Activated naive CD8-positive, alpha-beta T cell treated with anti-CD3 and anti-CD28 coated beads, Interleukin-2, amount 10 ng/mL, durations not matched to agents 7 days and 5 days (primary cell): ENCODE measurements around the gene WDR45B. TPM values are rescaled to one million over a fixed set of nuclear protein-coding genes. Genes with fewer than 3 reads are reported as not detected.

ENCODE experiments used
- ATAC-seq: fragments of 150-1000 bp; cut with Tn5 transposase; one replicate; pipeline ENCODE4 v1.10.0; 2021; ENCODE audit warnings: low read depth, moderate library complexity
- POLR2A ChIA-PET: fragments of 350-600 bp; sonication (Branson Sonifier 250); formaldehyde crosslinking; loops from one replicate; lab custom pipeline; 2021; ENCODE audit warnings: antibody characterized with exemption; lab: Charles Lee
- DNase-seq: peaks from one replicate; pipeline ENCODE4 v3.0.0; 2021
- H3K27ac Mint-ChIP-seq: one replicate; pipeline ENCODE4 v1.8.0; 2022; ENCODE audit warnings: mild to moderate bottlenecking, mixed read lengths
- H3K27me3 Mint-ChIP-seq: one replicate; pipeline ENCODE4 v1.8.0; 2022; ENCODE audit warnings: mild to moderate bottlenecking, moderate library complexity, mixed read lengths
- H3K36me3 Mint-ChIP-seq: one replicate; pipeline ENCODE4 v1.8.0; 2021; ENCODE audit warnings: mild to moderate bottlenecking, mixed read lengths
- H3K4me1 Mint-ChIP-seq: one replicate; pipeline ENCODE4 v1.8.0; 2021; ENCODE audit warnings: mixed read lengths
- H3K4me3 Mint-ChIP-seq: one replicate; pipeline ENCODE4 v1.8.0; 2022; ENCODE audit warnings: mild to moderate bottlenecking, moderate library complexity, mixed read lengths
- H3K9me3 Mint-ChIP-seq: one replicate; pipeline ENCODE4 v1.8.0; 2021; ENCODE audit warnings: mixed read lengths
- total RNA-seq, 2 experiments: library from RNA; stranded (reverse); gene quantifications; one replicate each; pipeline ENCODE4 v1.2.3, GENCODE V29; 2021

The WDR45B gene
- 10 to 100 TPM; 56.9 to 61.5 TPM for total RNA-seq

GRCh38 chr17:82648165-82648668 is at the start of gene WDR45B:
Gene WDR45B, minus strand, starts transcription at chr17:82648444. Its CDS starts 104 bp downstream, at chr17:82648340.
- Mint-ChIP-seq H3K9me3 (no peaks in the 10 kb centered on the region), H3K27me3 (no peaks in the 10 kb centered on the region), H3K36me3 (peaks cover 10% of the 10 kb centered on the region), H3K4me3 (peak within 1 kb of the TSS; percentile 83), H3K4me1 (peaks cover 18% of the 10 kb centered on the region), H3K27ac (peak within 1 kb of the TSS; percentile 78)
- peak; percentile 88 for ATAC-seq
- POLR2A ChIA-PET = no interaction called here
- peak; percentile 88 for DNase-seq

- H3K36me3 Mint-ChIP-seq = peaks cover 7% of the 10 kb centered on the region
- peaks cover 8% of the 10 kb centered on the region for H3K9me3 Mint-ChIP-seq
- ATAC-seq (no peak), DNase-seq (no peak)
- no peak overlapping the region for H3K27ac Mint-ChIP-seq
- H3K4me3 Mint-ChIP-seq = no peak overlapping the region
- H3K4me1 Mint-ChIP-seq = peaks cover 2% of the 10 kb centered on the region
- H3K27me3 Mint-ChIP-seq = peaks cover 3% of the 10 kb centered on the region
- POLR2A ChIA-PET = interaction anchor here (1.9 kb wide), 1 partner anchor 19 kb away, joined by 5 read pairs; the partner anchor contains the start of gene FN3KRP
Observed at GRCh38 chr17:82697808-82698064, 49.5 kb upstream of the WDR45B start.

- Mint-ChIP-seq H3K27ac (no peak overlapping the region), H3K27me3 (peaks cover 4% of the 10 kb centered on the region), H3K9me3 (peaks cover 8% of the 10 kb centered on the region), H3K4me3 (peak overlapping the region; percentile 20), H3K36me3 (peaks cover 7% of the 10 kb centered on the region), H3K4me1 (peaks cover 2% of the 10 kb centered on the region)
- DNase-seq (no peak), ATAC-seq (no peak)
- POLR2A ChIA-PET = interaction anchor here (1.9 kb wide), 1 partner anchor 19 kb away, joined by 5 read pairs; the partner anchor contains the start of gene FN3KRP
Observed at GRCh38 chr17:82696916-82697807, 48.9 kb upstream of the WDR45B start.

GRCh38 chr17:82696259-82696658 is 48.0 kb upstream of the WDR45B start:
- Mint-ChIP-seq H3K4me3 (no peak overlapping the region), H3K36me3 (peaks cover 7% of the 10 kb centered on the region), H3K9me3 (peaks cover 8% of the 10 kb centered on the region), H3K4me1 (peaks cover 2% of the 10 kb centered on the region), H3K27me3 (peaks cover 5% of the 10 kb centered on the region), H3K27ac (no peak overlapping the region)
- POLR2A ChIA-PET = interaction anchor here (1.9 kb wide), 1 partner anchor 20 kb away, joined by 5 read pairs; the partner anchor contains the start of gene FN3KRP
- no peak for ATAC-seq
- DNase-seq = no peak

GRCh38 chr17:82694647-82695046 is 46.4 kb upstream of the WDR45B start:
- H3K4me1 Mint-ChIP-seq = peaks cover 2% of the 10 kb centered on the region
- H3K4me3 Mint-ChIP-seq = no peak overlapping the region
- H3K27ac Mint-ChIP-seq = no peak overlapping the region

GRCh38 chr17:82693168-82693867 is 45.1 kb upstream of the WDR45B start:
- no peaks in the 10 kb centered on the region for H3K4me1 Mint-ChIP-seq
- peaks cover 5% of the 10 kb centered on the region for H3K27me3 Mint-ChIP-seq
- DNase-seq = no peak
- no peak for ATAC-seq
- H3K9me3 Mint-ChIP-seq = peaks cover 8% of the 10 kb centered on the region
- H3K27ac Mint-ChIP-seq = no peak overlapping the region
- no peak overlapping the region for H3K4me3 Mint-ChIP-seq
- POLR2A ChIA-PET = no interaction called here
- peaks cover 7% of the 10 kb centered on the region for H3K36me3 Mint-ChIP-seq

More at GRCh38 chr17:82694647-82695046, 46.4 kb upstream of the WDR45B start:
- no peak for DNase-seq
- Mint-ChIP-seq H3K36me3 (peaks cover 7% of the 10 kb centered on the region), H3K27me3 (peaks cover 5% of the 10 kb centered on the region), H3K9me3 (peaks cover 8% of the 10 kb centered on the region)
- POLR2A ChIA-PET = no interaction called here
- no peak for ATAC-seq

- Mint-ChIP-seq H3K27ac (no peak overlapping the region), H3K36me3 (peaks cover 7% of the 10 kb centered on the region), H3K9me3 (peaks cover 8% of the 10 kb centered on the region), H3K4me3 (no peak overlapping the region), H3K4me1 (no peaks in the 10 kb centered on the region), H3K27me3 (peaks cover 3% of the 10 kb centered on the region)
- ATAC-seq (no peak), DNase-seq (no peak)
- POLR2A ChIA-PET = no interaction called here
Observed at GRCh38 chr17:82692268-82692667, 44.0 kb upstream of the WDR45B start.

- DNase-seq = no peak
- no peak overlapping the region for H3K4me3 Mint-ChIP-seq
- no peak overlapping the region for H3K27ac Mint-ChIP-seq
- peaks cover 7% of the 10 kb centered on the region for H3K36me3 Mint-ChIP-seq
- no peaks in the 10 kb centered on the region for H3K4me1 Mint-ChIP-seq
- no peak for ATAC-seq
- H3K27me3 Mint-ChIP-seq = peaks cover 2% of the 10 kb centered on the region
- H3K9me3 Mint-ChIP-seq = peaks cover 8% of the 10 kb centered on the region
- POLR2A ChIA-PET = no interaction called here
Observed at GRCh38 chr17:82691714-82692113, 43.5 kb upstream of the WDR45B start.

GRCh38 chr17:82690786-82691489 is 42.7 kb upstream of the WDR45B start:
- no peak for ATAC-seq
- H3K27me3 Mint-ChIP-seq = peaks cover 2% of the 10 kb centered on the region
- POLR2A ChIA-PET = no interaction called here
- H3K4me1 Mint-ChIP-seq = no peaks in the 10 kb centered on the region
- H3K36me3 Mint-ChIP-seq = peaks cover 7% of the 10 kb centered on the region
- no peak overlapping the region for H3K27ac Mint-ChIP-seq
- DNase-seq = no peak
- H3K9me3 Mint-ChIP-seq = peaks cover 8% of the 10 kb centered on the region
- no peak overlapping the region for H3K4me3 Mint-ChIP-seq

GRCh38 chr17:82689077-82689476 is 40.8 kb upstream of the WDR45B start:
- ATAC-seq (no peak), DNase-seq (no peak)
- H3K27ac Mint-ChIP-seq = no peak overlapping the region
- no peaks in the 10 kb centered on the region for H3K9me3 Mint-ChIP-seq
- H3K36me3 Mint-ChIP-seq = no peaks in the 10 kb centered on the region
- POLR2A ChIA-PET = interaction anchor here (0.6 kb wide), 1 partner anchor 145 kb away, joined by 3 read pairs; no protein-coding TSS in a partner anchor
- no peak overlapping the region for H3K4me3 Mint-ChIP-seq
- no peaks in the 10 kb centered on the region for H3K4me1 Mint-ChIP-seq
- peaks cover 2% of the 10 kb centered on the region for H3K27me3 Mint-ChIP-seq

- no peaks in the 10 kb centered on the region for H3K9me3 Mint-ChIP-seq
- H3K27me3 Mint-ChIP-seq = peaks cover 2% of the 10 kb centered on the region
- no peak for ATAC-seq
- H3K36me3 Mint-ChIP-seq = no peaks in the 10 kb centered on the region
- DNase-seq = no peak
- H3K27ac Mint-ChIP-seq = no peak overlapping the region
- H3K4me1 Mint-ChIP-seq = no peaks in the 10 kb centered on the region
- POLR2A ChIA-PET = no interaction called here
- no peak overlapping the region for H3K4me3 Mint-ChIP-seq
Observed at GRCh38 chr17:82687871-82688270, 39.6 kb upstream of the WDR45B start.

- POLR2A ChIA-PET = no interaction called here
- H3K36me3 Mint-ChIP-seq = no peaks in the 10 kb centered on the region
- H3K4me1 Mint-ChIP-seq = no peaks in the 10 kb centered on the region
- H3K27ac Mint-ChIP-seq = no peak overlapping the region
- no peak overlapping the region for H3K4me3 Mint-ChIP-seq
- ATAC-seq = no peak
- DNase-seq = no peak
- H3K27me3 Mint-ChIP-seq = peaks cover 2% of the 10 kb centered on the region
- no peaks in the 10 kb centered on the region for H3K9me3 Mint-ChIP-seq
Observed at GRCh38 chr17:82687375-82687861, 39.2 kb upstream of the WDR45B start.
